ENCODE results near the gene PGLYRP3. TPM values are rescaled to one million over a fixed set of nuclear protein-coding genes. Genes with fewer than 3 reads are reported as not detected.

PGLYRP3 gene
- total and polyA plus RNA-seq, 2 experiments from 2014 or later, result not detected

DNA sequence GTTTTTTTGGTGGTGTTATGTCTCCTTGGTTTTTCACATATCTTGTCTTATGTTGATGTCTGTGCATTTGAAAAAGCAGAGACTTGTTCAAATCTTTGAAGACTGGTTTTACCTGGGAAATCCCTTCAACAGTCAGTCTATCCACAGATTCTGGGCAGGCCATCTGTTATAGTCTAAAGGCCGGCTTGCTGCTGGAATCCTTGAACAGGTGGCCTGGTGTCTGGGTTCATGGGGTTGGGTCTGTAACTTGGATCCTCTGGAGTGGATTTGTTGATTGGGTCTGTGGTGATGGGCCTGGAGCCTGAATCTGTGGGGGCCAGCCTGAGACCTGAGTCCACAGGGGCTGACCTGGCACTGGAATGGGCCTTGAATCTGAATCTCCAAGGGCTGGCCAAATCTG lies 41.0 kb downstream of the PGLYRP3 start:
- Histone ChIP-seq H3K4me3 (no peak overlapping the region), H2AFZ (no peak overlapping the region), H3K9me2 (replicated peaks; ENCODE audit: insufficient read depth) (no peaks in the 10 kb centered on the region), H3K79me2 (no peaks in the 10 kb centered on the region), H3K27me3 (no peaks in the 10 kb centered on the region), H3K27ac (no peak overlapping the region), H4K20me1 (ENCODE audit: insufficient read depth, poor library complexity, severe bottlenecking) (no peaks in the 10 kb centered on the region), H3K9me3 (ENCODE audit: low read depth) (no peaks in the 10 kb centered on the region), H3K36me3 (replicated peaks; ENCODE audit: insufficient read depth, low read depth) (no peaks in the 10 kb centered on the region), H3K4me2 (no peak overlapping the region), H3K4me1 (ENCODE audit: insufficient read depth) (no peaks in the 10 kb centered on the region)
- no peak for DNase-seq (ENCODE audit: low spot score)
- 90% methylated on average over 1 of the region's 1 CpG for WGBS (ENCODE audit: low lambda C conversion rate, missing lambda C conversion rate)
- TF ChIP-seq EZH2phosphoT487 (IDR thresholded peaks at IDR 0.05; ENCODE audit: low read depth, severe bottlenecking, unreplicated experiment) (no peak), EZH2 (IDR thresholded peaks at IDR 0.05; ENCODE audit: borderline replicate concordance) (no peak)
- TF ChIP-seq, protein P1, sequence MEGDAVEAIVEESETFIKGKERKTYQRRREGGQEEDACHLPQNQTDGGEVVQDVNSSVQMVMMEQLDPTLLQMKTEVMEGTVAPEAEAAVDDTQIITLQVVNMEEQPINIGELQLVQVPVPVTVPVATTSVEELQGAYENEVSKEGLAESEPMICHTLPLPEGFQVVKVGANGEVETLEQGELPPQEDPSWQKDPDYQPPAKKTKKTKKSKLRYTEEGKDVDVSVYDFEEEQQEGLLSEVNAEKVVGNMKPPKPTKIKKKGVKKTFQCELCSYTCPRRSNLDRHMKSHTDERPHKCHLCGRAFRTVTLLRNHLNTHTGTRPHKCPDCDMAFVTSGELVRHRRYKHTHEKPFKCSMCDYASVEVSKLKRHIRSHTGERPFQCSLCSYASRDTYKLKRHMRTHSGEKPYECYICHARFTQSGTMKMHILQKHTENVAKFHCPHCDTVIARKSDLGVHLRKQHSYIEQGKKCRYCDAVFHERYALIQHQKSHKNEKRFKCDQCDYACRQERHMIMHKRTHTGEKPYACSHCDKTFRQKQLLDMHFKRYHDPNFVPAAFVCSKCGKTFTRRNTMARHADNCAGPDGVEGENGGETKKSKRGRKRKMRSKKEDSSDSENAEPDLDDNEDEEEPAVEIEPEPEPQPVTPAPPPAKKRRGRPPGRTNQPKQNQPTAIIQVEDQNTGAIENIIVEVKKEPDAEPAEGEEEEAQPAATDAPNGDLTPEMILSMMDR (IDR thresholded peaks at IDR 0.05; ENCODE audit: poor library complexity), result no peak

DNA sequence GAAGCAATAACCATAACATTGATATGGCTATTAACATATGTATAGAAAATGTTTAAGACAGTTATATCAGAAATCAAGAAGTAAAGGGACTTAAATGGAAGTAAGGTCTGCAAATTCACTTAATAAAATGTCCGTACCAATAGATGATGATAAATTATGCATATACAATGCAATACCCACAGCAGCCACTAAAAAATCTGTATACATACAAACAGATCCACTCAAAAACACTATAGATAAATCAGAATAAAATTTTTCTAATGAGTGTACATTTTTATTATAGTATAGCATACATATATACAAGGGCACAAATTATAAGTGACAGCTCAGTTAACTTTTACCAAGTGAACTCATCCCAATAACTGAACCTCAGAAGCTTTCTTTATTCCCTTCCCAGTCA lies 47.3 kb downstream of the PGLYRP3 start:
- H3K36me3 ChIP-seq (replicated peaks; ENCODE audit: insufficient read depth, low read depth), result no peaks in the 10 kb centered on the region
- H3K4me1 ChIP-seq (ENCODE audit: insufficient read depth), result no peaks in the 10 kb centered on the region
- DNase-seq (ENCODE audit: low spot score), result no peak
- H3K9me2 ChIP-seq (replicated peaks; ENCODE audit: insufficient read depth), result no peaks in the 10 kb centered on the region
- no peaks in the 10 kb centered on the region for H4K20me1 ChIP-seq (ENCODE audit: insufficient read depth, poor library complexity, severe bottlenecking)
- WGBS (ENCODE audit: low lambda C conversion rate, missing lambda C conversion rate), result 83% methylated on average over 1 of the region's 1 CpG
- H3K27ac ChIP-seq, result no peak overlapping the region
- no peaks in the 10 kb centered on the region for H3K79me2 ChIP-seq
- no peak overlapping the region for H2AFZ ChIP-seq
- no peaks in the 10 kb centered on the region for H3K9me3 ChIP-seq (ENCODE audit: low read depth)
- no peak overlapping the region for H3K4me2 ChIP-seq
- TF ChIP-seq, protein P1 (IDR thresholded peaks at IDR 0.05; ENCODE audit: poor library complexity), result no peak
- TF ChIP-seq EZH2 (IDR thresholded peaks at IDR 0.05; ENCODE audit: borderline replicate concordance) (no peak), EZH2phosphoT487 (IDR thresholded peaks at IDR 0.05; ENCODE audit: low read depth, severe bottlenecking, unreplicated experiment) (no peak)
- no peak overlapping the region for H3K4me3 ChIP-seq
- no peaks in the 10 kb centered on the region for H3K27me3 ChIP-seq

DNA sequence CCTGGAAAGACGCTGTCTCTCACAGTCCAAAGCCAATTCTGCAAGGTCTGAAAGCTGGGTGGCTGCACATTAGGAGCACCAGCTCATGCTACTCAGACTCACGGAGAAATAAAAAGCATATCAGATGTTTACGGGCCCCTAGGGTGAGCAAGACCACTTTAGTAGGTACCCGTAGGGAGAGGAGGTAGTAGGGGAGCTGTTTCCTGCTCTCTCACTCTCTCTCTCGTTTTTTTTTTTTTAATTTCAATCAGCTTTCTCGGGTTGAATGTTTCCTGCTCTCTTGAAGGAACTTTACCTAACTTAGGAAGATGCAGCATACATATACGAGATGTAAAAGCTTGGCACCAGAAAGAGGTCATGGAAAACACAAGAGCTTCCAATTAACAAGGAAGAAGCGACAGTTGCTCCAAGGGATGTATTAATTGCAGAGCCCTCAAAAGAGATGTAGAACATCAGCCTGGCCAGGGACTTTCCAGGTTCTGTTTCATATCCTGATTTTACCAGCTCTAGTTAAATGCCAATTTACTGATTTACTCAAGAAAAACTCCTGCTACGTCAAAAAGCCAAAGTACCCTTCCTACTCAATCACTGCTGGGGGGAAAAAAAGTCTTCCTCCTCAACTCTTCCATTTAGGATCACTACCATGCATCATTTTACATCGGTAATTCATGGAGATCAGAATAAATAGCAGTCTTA lies 50.1 kb downstream of the PGLYRP3 start:
- Histone ChIP-seq H2AFZ (no peak overlapping the region), H3K79me2 (no peaks in the 10 kb centered on the region), H3K4me3 (no peak overlapping the region), H3K9me3 (ENCODE audit: low read depth) (no peaks in the 10 kb centered on the region), H3K4me1 (ENCODE audit: insufficient read depth) (no peaks in the 10 kb centered on the region), H3K36me3 (replicated peaks; ENCODE audit: insufficient read depth, low read depth) (no peaks in the 10 kb centered on the region), H3K27ac (no peak overlapping the region), H3K4me2 (no peak overlapping the region), H3K9me2 (replicated peaks; ENCODE audit: insufficient read depth) (no peaks in the 10 kb centered on the region), H4K20me1 (ENCODE audit: insufficient read depth, poor library complexity, severe bottlenecking) (no peaks in the 10 kb centered on the region), H3K27me3 (no peaks in the 10 kb centered on the region)
- no peak for DNase-seq (ENCODE audit: low spot score)
- 54% methylated on average over 10 of the region's 10 CpGs for WGBS (ENCODE audit: low lambda C conversion rate, missing lambda C conversion rate)
- TF ChIP-seq EZH2phosphoT487 (IDR thresholded peaks at IDR 0.05; ENCODE audit: low read depth, severe bottlenecking, unreplicated experiment) (no peak), EZH2 (IDR thresholded peaks at IDR 0.05; ENCODE audit: borderline replicate concordance) (no peak)
- TF ChIP-seq, protein P1 (IDR thresholded peaks at IDR 0.05; ENCODE audit: poor library complexity), result no peak
